DND-41 (cell line): ENCODE data around the gene RNF13.

ENCODE experiments used
- EZH2 ChIP-seq: IDR thresholded peaks from 3 replicates; pipeline ENCODE4 v1.6.1; 2012; ENCODE audit warnings: borderline replicate concordance, low read depth, mild to moderate bottlenecking, moderate library complexity, low read length, inconsistent platforms; ENCODE audit not compliant: severe bottlenecking
- TF ChIP-seq, protein P1 (sequence below): IDR thresholded peaks from 2 replicates; pipeline ENCODE4 v1.5.1; 2012; ENCODE audit warnings: borderline replicate concordance, low read length, moderate library complexity, mild to moderate bottlenecking; ENCODE audit not compliant: poor library complexity, severe bottlenecking; ENCODE audit errors: extremely low read depth

DNA sequence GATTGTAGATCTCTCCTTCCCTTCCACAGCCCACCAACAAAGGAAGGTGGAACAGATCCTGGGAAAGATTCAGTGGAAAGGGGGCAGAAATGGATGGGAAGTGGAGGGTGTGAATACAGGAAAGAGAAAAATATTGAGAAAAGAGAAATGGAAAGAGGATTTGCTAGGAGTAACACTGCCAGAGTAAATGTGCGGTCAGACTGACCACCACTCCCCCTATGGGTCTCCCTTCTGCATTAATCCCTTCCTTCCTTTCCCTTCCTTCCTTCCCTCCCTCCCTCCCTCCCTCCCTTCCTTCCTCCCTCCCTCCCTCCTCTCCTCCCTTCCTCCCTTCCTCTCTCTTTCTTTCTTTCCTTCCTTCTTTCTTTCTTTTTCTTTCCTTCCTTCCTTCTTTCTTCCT lies 48.7 kb upstream of the RNF13 start:
- TF ChIP-seq EZH2 = no peak
- TF ChIP-seq, protein P1, sequence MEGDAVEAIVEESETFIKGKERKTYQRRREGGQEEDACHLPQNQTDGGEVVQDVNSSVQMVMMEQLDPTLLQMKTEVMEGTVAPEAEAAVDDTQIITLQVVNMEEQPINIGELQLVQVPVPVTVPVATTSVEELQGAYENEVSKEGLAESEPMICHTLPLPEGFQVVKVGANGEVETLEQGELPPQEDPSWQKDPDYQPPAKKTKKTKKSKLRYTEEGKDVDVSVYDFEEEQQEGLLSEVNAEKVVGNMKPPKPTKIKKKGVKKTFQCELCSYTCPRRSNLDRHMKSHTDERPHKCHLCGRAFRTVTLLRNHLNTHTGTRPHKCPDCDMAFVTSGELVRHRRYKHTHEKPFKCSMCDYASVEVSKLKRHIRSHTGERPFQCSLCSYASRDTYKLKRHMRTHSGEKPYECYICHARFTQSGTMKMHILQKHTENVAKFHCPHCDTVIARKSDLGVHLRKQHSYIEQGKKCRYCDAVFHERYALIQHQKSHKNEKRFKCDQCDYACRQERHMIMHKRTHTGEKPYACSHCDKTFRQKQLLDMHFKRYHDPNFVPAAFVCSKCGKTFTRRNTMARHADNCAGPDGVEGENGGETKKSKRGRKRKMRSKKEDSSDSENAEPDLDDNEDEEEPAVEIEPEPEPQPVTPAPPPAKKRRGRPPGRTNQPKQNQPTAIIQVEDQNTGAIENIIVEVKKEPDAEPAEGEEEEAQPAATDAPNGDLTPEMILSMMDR = no peak
